Measurements from ENCODE around the gene KLHDC10.
"Not testable (repeated sequence)": the region's sequence is repeated elsewhere in the genome, so short reads cannot be mapped to it uniquely, and the experiment has no call there.

Gene KLHDC10

GRCh38 chr7:130118801-130119200 is 48.5 kb downstream of the KLHDC10 start:
- DNase-seq (ENCODE audit: low spot score): no peak

GRCh38 chr7:130123501-130123900 is 53.2 kb downstream of the KLHDC10 start:
- DNase-seq (ENCODE audit: low spot score): no peak

- DNase-seq (ENCODE audit: low spot score): no peak
These were observed 54.4 kb downstream of the KLHDC10 start for GRCh38 chr7:130124711-130125110.

- DNase-seq (ENCODE audit: low spot score): not testable (repeated sequence)
These were observed 56.5 kb downstream of the KLHDC10 start for GRCh38 chr7:130126840-130127239.

GRCh38 chr7:130127404-130127803 is 57.1 kb downstream of the KLHDC10 start:
- DNase-seq (ENCODE audit: low spot score): no peak

- DNase-seq (ENCODE audit: low spot score): no peak
These were observed 57.5 kb downstream of the KLHDC10 start for GRCh38 chr7:130127821-130128317.

- DNase-seq (ENCODE audit: low spot score): no peak
These were observed 58.7 kb downstream of the KLHDC10 start for GRCh38 chr7:130129011-130129411.

- DNase-seq (ENCODE audit: low spot score): no peak
These were observed 61.0 kb downstream of the KLHDC10 start for GRCh38 chr7:130131191-130131834.

GRCh38 chr7:130131964-130132875 is 61.9 kb downstream of the KLHDC10 start:
- no peak for DNase-seq (ENCODE audit: low spot score)

- no peak for DNase-seq (ENCODE audit: low spot score)
These were observed 62.9 kb downstream of the KLHDC10 start for GRCh38 chr7:130133029-130133782.

GRCh38 chr7:130134106-130134636 is 63.8 kb downstream of the KLHDC10 start:
- no peak for DNase-seq (ENCODE audit: low spot score)

GRCh38 chr7:130134726-130135125 is 64.4 kb downstream of the KLHDC10 start:
- no peak for DNase-seq (ENCODE audit: low spot score)

- DNase-seq (ENCODE audit: low spot score): no peak
These were observed 65.2 kb downstream of the KLHDC10 start for GRCh38 chr7:130135208-130136205.

GRCh38 chr7:130136579-130137167 is 66.3 kb downstream of the KLHDC10 start:
- DNase-seq (ENCODE audit: low spot score): no peak

GRCh38 chr7:130137207-130137606 is 66.9 kb downstream of the KLHDC10 start:
- DNase-seq (ENCODE audit: low spot score): no peak

GRCh38 chr7:130139193-130139960 is 69.0 kb downstream of the KLHDC10 start:
- no peak for DNase-seq (ENCODE audit: low spot score)

GRCh38 chr7:130140551-130141160 is 70.3 kb downstream of the KLHDC10 start:
- DNase-seq (ENCODE audit: low spot score): no peak

- DNase-seq (ENCODE audit: low spot score): no peak
These were observed 71.0 kb downstream of the KLHDC10 start for GRCh38 chr7:130141161-130141883.
